ENCODE measurements around the gene RRN3.
"Not testable (repeated sequence)": the region's sequence is repeated elsewhere in the genome, so short reads cannot be mapped to it uniquely, and the experiment has no call there.

- not testable (repeated sequence) for TF ChIP-seq EZH2phosphoT487 (conservative IDR thresholded peaks at IDR 0.05; ENCODE audit: low read length); CTCF (IDR thresholded peaks at IDR 0.05; ENCODE audit: insufficient read depth, low read length, poor library complexity, severe bottlenecking)
These were observed 23.1 kb downstream of the RRN3 start for GRCh38 chr16:15071013-15071412.

Data from SU-DHL-6 (cell line).